Smooth muscle cell (in vitro differentiated cells): Measurements from ENCODE around the gene EMSY. TPM values are rescaled to one million over a fixed set of nuclear protein-coding genes. Genes with fewer than 3 reads are reported as not detected.

Experiments
- DNase-seq: peaks from one replicate; lab custom pipeline; 2025; ENCODE audit not compliant: unreplicated experiment; lab: John Stamatoyannopoulos, UW
- H2AFZ ChIP-seq: fragments of 200-600 bp; sonication (generic); 2 replicates; pipeline ENCODE4 v1.6.0; 2016; ENCODE audit warnings: antibody characterized with exemption, low read depth, mild to moderate bottlenecking
- H3F3A ChIP-seq: fragments of 200-600 bp; sonication (generic); 2 replicates; pipeline ENCODE4 v1.6.0; 2017; ENCODE audit warnings: antibody characterized with exemption, low read depth
- H3K27ac ChIP-seq: fragments of 200-600 bp; sonication (generic); 2 replicates; pipeline ENCODE4 v1.5.1; 2016; ENCODE audit warnings: low read depth, mild to moderate bottlenecking
- H3K27me3 ChIP-seq: fragments of 200-600 bp; sonication (generic); 2 replicates; pipeline ENCODE4 v1.6.1; 2016; ENCODE audit warnings: low read depth, mild to moderate bottlenecking
- H3K36me3 ChIP-seq: fragments of 200-600 bp; sonication (generic); 2 replicates; pipeline ENCODE4 v1.5.1; 2016; ENCODE audit warnings: low read depth
- H3K4me1 ChIP-seq: fragments of 200-600 bp; sonication (generic); 2 replicates; pipeline ENCODE4 v1.5.1; 2016; ENCODE audit warnings: low read depth
- H3K4me2 ChIP-seq: fragments of 200-600 bp; sonication (generic); 2 replicates; pipeline ENCODE4 v1.6.0; 2016; ENCODE audit warnings: mild to moderate bottlenecking
- H3K4me3 ChIP-seq: fragments of 200-600 bp; sonication (generic); 2 replicates; pipeline ENCODE4 v1.5.1; 2016; ENCODE audit warnings: mild to moderate bottlenecking
- H3K79me2 ChIP-seq: fragments of 200-600 bp; sonication (generic); 2 replicates; pipeline ENCODE4 v1.6.0; 2016; ENCODE audit warnings: low read depth, mild to moderate bottlenecking
- H3K9ac ChIP-seq: fragments of 200-600 bp; sonication (generic); 2 replicates; pipeline ENCODE4 v1.6.0; 2016; ENCODE audit warnings: low read depth
- H3K9me3 ChIP-seq: fragments of 200-600 bp; sonication (generic); replicated peaks from 2 replicates; pipeline ENCODE4 v1.5.1; 2016; ENCODE audit warnings: low read depth
- H4K20me1 ChIP-seq: fragments of 200-600 bp; sonication (generic); 2 replicates; pipeline ENCODE4 v1.6.0; 2016; ENCODE audit warnings: low read depth
- WGBS: methylation state at CpG from one replicate; pipeline ENCODE4 v1.1.7; 2016; ENCODE audit warnings: low lambda C conversion rate; 5-methylcytosine and 5-hydroxymethylcytosine counted together
- polyA plus RNA-seq: library from polyadenylated mRNA; unstranded; fragments of >200 nt; fragmentation: Nextera tagmentation; extraction: Ambion mirVana; gene quantifications from 2 replicates; pipeline ENCODE4 v1.2.1, GENCODE V29; 2016
- total RNA-seq: library from RNA; depleted of rRNA; stranded (reverse); fragments of >200 nt; gene quantifications from 2 replicates; pipeline ENCODE4 v1.2.3, GENCODE V29; 2014
- TF ChIP-seq, protein P1 (sequence below): fragments of 200-600 bp; sonication (generic); IDR thresholded peaks from 2 replicates; pipeline ENCODE4 v1.5.1; 2017; ENCODE audit warnings: borderline replicate concordance, mild to moderate bottlenecking, antibody characterized with exemption; ENCODE audit not compliant: insufficient read depth, poor library complexity, severe bottlenecking

The EMSY gene
- total and polyA plus RNA-seq, 2 experiments from 2014 or later = 14.5 to 26.0 TPM

DNA sequence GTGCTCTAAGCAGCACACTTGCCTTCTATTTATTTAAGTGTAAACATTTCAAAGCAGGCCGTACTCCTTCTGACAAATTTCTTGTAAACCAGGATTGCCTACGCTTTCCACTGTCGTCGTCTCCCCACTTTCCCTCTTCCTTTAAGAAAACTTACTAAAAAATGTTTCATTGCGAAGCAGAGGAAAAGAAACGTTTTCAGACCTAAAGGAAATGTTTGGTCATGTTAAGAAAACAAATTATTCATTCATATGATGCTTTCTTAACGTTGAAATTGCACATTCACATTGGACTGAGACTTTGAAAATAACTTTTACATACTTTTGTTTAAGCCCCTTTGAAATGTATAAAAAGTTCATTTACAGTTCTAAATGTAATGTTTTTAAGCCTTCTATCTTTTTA lies 106.0 kb downstream of the EMSY start:
- TF ChIP-seq, protein P1, sequence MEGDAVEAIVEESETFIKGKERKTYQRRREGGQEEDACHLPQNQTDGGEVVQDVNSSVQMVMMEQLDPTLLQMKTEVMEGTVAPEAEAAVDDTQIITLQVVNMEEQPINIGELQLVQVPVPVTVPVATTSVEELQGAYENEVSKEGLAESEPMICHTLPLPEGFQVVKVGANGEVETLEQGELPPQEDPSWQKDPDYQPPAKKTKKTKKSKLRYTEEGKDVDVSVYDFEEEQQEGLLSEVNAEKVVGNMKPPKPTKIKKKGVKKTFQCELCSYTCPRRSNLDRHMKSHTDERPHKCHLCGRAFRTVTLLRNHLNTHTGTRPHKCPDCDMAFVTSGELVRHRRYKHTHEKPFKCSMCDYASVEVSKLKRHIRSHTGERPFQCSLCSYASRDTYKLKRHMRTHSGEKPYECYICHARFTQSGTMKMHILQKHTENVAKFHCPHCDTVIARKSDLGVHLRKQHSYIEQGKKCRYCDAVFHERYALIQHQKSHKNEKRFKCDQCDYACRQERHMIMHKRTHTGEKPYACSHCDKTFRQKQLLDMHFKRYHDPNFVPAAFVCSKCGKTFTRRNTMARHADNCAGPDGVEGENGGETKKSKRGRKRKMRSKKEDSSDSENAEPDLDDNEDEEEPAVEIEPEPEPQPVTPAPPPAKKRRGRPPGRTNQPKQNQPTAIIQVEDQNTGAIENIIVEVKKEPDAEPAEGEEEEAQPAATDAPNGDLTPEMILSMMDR = no peak
- Histone ChIP-seq H3K79me2 (no peaks in the 10 kb centered on the region), H3K4me2 (no peak overlapping the region), H3K36me3 (peaks cover 6% of the 10 kb centered on the region), H2AFZ (no peak overlapping the region), H3K9me3 (no peaks in the 10 kb centered on the region), H3F3A (no peaks in the 10 kb centered on the region), H4K20me1 (no peaks in the 10 kb centered on the region), H3K27me3 (no peaks in the 10 kb centered on the region), H3K27ac (no peak overlapping the region), H3K4me3 (no peak overlapping the region), H3K4me1 (no peaks in the 10 kb centered on the region), H3K9ac (no peak overlapping the region)
- 73% methylated on average over 7 of the region's 7 CpGs for WGBS
- no peak for DNase-seq

DNA sequence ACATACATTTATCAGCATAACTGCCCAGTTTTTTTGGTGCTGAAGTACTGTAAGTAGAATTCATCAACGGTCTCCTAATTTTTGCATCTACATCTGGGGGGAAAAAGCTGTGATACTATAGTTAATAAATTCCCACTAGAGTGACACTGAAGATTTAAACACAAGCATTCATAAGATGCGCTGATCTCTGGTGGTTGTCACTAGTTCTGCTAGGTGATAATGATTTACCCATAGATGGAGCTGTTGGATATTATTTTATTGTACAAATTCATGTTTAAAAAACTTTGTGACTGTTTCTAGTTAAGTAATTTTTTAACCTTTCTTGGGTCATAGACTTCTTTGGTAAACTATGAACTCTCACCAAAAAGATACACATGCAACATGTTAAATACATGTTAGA lies 106.6 kb downstream of the EMSY start:
- Histone ChIP-seq H3K4me1 (no peaks in the 10 kb centered on the region), H2AFZ (no peak overlapping the region), H3K9me3 (no peaks in the 10 kb centered on the region), H3K79me2 (no peaks in the 10 kb centered on the region), H3K9ac (no peak overlapping the region), H3K4me3 (no peak overlapping the region), H3K27ac (no peak overlapping the region), H3K4me2 (no peak overlapping the region), H4K20me1 (no peaks in the 10 kb centered on the region), H3K27me3 (no peaks in the 10 kb centered on the region), H3K36me3 (no peaks in the 10 kb centered on the region), H3F3A (no peaks in the 10 kb centered on the region)
- WGBS = 96% methylated on average over 2 of the region's 2 CpGs
- TF ChIP-seq, protein P1 = peak; percentile 36
- DNase-seq = no peak

DNA sequence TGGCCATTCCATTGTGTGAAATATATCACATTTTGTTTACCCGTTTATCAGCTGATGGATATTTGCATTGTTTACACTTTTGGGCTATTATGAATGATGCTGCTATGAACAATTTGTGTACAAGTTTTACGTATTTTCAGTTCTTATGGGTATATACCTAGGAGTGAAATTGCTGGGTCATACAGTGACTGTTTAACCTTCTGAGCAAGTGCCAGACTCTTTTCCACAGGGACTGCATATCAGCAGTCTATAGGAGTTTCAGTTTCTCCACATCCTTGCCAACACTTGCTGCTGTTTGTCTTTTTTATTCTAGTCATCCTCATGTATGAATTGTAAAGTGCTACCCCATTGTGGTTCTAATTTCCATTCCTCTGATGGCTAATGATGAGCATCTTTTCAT lies 108.2 kb downstream of the EMSY start:
- DNase-seq = no peak
- WGBS = 97% methylated on average over 2 of the region's 2 CpGs
- Histone ChIP-seq H3K36me3 (no peaks in the 10 kb centered on the region), H2AFZ (no peak overlapping the region), H3K9me3 (no peaks in the 10 kb centered on the region), H4K20me1 (no peaks in the 10 kb centered on the region), H3K79me2 (no peaks in the 10 kb centered on the region), H3K9ac (no peak overlapping the region), H3K4me1 (no peaks in the 10 kb centered on the region), H3K27me3 (no peaks in the 10 kb centered on the region), H3K4me2 (no peak overlapping the region), H3K27ac (no peak overlapping the region), H3K4me3 (no peak overlapping the region), H3F3A (no peaks in the 10 kb centered on the region)
- TF ChIP-seq, protein P1 = no peak

DNA sequence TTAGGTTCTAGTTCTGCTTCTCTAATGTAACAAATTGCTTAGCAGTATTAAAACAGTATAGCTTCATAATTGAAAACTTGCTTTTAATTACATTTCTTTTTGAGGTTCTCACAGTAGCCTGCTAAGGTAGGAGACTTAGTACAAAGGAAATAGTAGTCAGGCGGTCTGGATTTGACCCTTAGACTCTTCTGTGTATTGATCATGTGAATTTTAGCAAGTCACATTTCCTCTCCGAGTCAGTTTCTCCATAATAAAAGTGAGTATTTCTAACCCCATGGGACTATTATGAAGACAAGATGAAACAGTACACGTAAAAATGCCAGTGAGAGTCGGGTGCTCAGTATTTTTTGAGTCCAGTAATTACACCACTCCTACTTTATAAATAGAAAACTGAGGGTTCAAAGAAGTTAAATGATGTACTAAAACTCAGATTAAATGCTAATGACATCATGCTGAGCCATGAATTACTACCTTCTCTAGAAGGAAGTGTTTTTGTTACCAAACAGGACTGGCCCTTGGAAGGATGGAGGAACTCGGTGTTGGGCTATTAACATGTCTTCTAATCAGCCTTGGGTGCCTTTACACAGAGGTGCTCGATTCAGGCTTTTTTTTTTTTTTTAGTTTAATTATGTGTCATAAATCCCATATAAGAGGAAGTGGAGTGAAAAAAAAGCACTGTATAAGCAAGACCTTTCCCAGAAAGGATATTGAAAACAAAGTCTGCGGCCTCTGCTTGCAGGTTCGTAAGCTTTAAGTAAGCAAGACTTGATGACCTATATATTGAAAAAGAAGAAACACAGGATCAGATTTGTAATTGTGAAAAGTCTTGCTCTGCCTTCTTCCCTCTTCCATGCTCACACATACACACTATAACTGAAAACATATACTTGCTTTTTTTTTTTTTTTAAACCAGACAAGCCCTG lies 109.0 kb downstream of the EMSY start:
- H3K9me3 ChIP-seq = no peaks in the 10 kb centered on the region
- no peaks in the 10 kb centered on the region for H3K4me1 ChIP-seq
- no peak overlapping the region for H3K27ac ChIP-seq
- WGBS = 80% methylated on average over 8 of the region's 8 CpGs
- TF ChIP-seq, protein P1 = no peak
- no peak for DNase-seq
- no peaks in the 10 kb centered on the region for H3F3A ChIP-seq
- no peaks in the 10 kb centered on the region for H3K27me3 ChIP-seq
- no peaks in the 10 kb centered on the region for H3K79me2 ChIP-seq
- H2AFZ ChIP-seq = no peak overlapping the region
- H3K4me3 ChIP-seq = no peak overlapping the region
- H3K36me3 ChIP-seq = no peaks in the 10 kb centered on the region
- no peak overlapping the region for H3K4me2 ChIP-seq
- H3K9ac ChIP-seq = no peak overlapping the region
- H4K20me1 ChIP-seq = no peaks in the 10 kb centered on the region
